ENCODE results near the gene FOXP3.

DNA sequence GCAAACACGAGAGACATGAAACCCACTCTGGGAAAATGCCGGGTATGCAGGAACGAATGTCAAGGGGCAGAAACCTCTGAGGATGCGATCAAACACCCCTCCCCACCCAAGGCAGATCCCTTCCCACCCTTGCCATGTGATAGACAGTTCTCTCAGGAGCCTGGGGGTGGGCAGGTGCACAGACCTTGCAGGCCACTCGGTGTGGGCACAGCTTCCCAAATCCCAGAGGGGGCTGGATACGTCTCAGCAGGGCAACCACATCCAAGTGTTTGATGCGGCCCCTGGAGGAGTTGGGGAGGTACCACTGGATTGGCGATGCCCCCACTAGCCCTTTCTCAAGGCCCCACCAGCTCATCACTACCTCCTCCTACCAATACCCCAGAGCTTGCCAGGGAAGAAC is 54.1 kb downstream of the FOXP3 start:
- TF ChIP-seq POLR2AphosphoS5 (IDR thresholded peaks at IDR 0.05): no peak
- TF ChIP-seq POLR2A (IDR thresholded peaks at IDR 0.05): no peak
- TF ChIP-seq, protein P1, sequence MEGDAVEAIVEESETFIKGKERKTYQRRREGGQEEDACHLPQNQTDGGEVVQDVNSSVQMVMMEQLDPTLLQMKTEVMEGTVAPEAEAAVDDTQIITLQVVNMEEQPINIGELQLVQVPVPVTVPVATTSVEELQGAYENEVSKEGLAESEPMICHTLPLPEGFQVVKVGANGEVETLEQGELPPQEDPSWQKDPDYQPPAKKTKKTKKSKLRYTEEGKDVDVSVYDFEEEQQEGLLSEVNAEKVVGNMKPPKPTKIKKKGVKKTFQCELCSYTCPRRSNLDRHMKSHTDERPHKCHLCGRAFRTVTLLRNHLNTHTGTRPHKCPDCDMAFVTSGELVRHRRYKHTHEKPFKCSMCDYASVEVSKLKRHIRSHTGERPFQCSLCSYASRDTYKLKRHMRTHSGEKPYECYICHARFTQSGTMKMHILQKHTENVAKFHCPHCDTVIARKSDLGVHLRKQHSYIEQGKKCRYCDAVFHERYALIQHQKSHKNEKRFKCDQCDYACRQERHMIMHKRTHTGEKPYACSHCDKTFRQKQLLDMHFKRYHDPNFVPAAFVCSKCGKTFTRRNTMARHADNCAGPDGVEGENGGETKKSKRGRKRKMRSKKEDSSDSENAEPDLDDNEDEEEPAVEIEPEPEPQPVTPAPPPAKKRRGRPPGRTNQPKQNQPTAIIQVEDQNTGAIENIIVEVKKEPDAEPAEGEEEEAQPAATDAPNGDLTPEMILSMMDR (IDR thresholded peaks at IDR 0.05): no peak
- TF ChIP-seq EP300 (IDR thresholded peaks at IDR 0.05): no peak
